ENCODE measurements around the gene STK32C. TPM values are rescaled to one million over a fixed set of nuclear protein-coding genes. Genes with fewer than 3 reads are reported as not detected.

Gene STK32C
- total RNA-seq, 6 experiments from 2014 or later: 1.6 to 3.5 (median 2.1) TPM

GRCh38 chr10:132201111-132201969 is 106.4 kb downstream of the STK32C start:
- Histone ChIP-seq H3K27ac (no peak overlapping the region), H3K4me1 (no peaks in the 10 kb centered on the region), H3K4me3 (no peak overlapping the region), H3K27me3 (no peaks in the 10 kb centered on the region), H3K36me3 (no peaks in the 10 kb centered on the region), H3K9me3 (no peaks in the 10 kb centered on the region)
- 59% methylated on average over 4 of the region's 35 CpGs for WGBS (ENCODE audit: insufficient coverage, low coverage, low lambda C conversion rate, missing lambda C conversion rate)
- ATAC-seq (no peak), DNase-seq (peak in 2 of 3 donors; percentile 12 to 48)
- intact Hi-C loops (cut with DNase I): no loop called here
- TF ChIP-seq POLR2A (IDR thresholded peaks at IDR 0.05): no peak
- TF ChIP-seq CTCF (IDR thresholded peaks at IDR 0.05): no peak

- DNase-seq (peak in 2 of 3 donors; percentile 15 to 47), ATAC-seq (no peak)
- intact Hi-C loops (cut with DNase I): no loop called here
- Histone ChIP-seq H3K27ac (no peak overlapping the region), H3K9me3 (no peaks in the 10 kb centered on the region), H3K36me3 (no peaks in the 10 kb centered on the region), H3K4me3 (no peak overlapping the region), H3K4me1 (no peaks in the 10 kb centered on the region), H3K27me3 (no peaks in the 10 kb centered on the region)
- 86% methylated on average over 8 of the region's 35 CpGs for WGBS (ENCODE audit: insufficient coverage, low coverage, low lambda C conversion rate, missing lambda C conversion rate)
- no peak for TF ChIP-seq CTCF (IDR thresholded peaks at IDR 0.05)
- no peak for TF ChIP-seq POLR2A (IDR thresholded peaks at IDR 0.05)
These were observed 107.2 kb downstream of the STK32C start for GRCh38 chr10:132200344-132201110.

DNA sequence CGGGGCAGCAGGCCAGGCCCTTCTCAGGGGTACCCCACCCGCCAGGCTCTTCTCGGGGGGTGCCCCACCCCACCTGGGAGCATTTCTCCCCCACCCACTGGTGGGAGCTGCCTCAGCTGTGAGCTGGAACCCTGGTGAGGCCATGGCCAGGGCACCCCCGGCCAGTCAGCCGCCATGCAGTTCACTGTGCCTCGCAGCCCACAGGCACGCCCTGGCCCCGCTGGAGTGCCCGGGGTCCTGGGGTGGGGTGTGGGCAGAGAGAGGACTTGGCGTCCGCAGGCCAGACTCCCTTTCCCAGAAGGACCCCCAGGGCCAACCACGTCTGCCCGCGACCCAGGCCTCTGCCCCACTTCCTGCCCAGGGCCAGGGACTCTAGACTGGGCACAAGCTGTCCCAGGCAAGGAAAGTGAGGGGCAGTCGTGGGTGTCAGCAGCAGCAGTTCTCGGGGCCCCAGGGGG is 107.9 kb downstream of the STK32C start:
- Histone ChIP-seq H3K27me3 (no peaks in the 10 kb centered on the region), H3K36me3 (no peaks in the 10 kb centered on the region), H3K9me3 (no peaks in the 10 kb centered on the region), H3K4me3 (no peak overlapping the region), H3K27ac (no peak overlapping the region), H3K4me1 (no peaks in the 10 kb centered on the region)
- TF ChIP-seq CTCF (IDR thresholded peaks at IDR 0.05) (no peak), POLR2A (IDR thresholded peaks at IDR 0.05) (no peak)
- intact Hi-C loops (cut with DNase I): no loop called here
- no CpG with 5 or more reads among the region's 16 CpGs for WGBS (ENCODE audit: insufficient coverage, low coverage, low lambda C conversion rate, missing lambda C conversion rate)
- DNase-seq (peak in 2 of 3 donors; percentile 14 to 46), ATAC-seq (no peak)

DNA sequence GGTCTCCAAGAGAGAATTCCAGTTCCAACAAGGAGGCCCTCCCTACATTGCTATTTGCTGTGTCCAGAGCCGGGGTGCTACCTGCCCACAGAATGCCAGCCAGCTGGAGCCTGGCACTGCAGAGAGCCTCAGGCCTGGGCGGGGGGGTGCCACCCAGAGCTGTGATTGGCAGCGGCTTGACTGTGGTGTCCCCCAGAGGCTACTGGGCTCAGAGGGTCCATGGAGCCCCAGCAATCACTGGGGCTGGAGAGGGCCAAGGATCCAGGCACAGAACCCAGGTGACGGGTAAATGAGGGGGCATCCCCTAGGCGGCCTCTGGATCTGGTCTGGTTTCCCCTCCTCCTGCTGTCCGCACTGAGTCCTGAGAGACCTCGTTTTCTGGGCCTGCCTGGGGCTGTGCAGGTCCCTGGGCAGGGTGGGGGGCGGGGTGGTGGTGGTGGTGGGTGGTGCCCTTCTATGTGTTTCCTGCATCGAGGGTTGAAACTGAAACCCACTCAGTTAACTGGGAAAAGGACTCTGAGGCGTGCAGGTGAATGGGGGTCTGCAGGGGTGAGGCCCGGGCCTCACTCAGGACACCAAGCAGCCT is 108.4 kb downstream of the STK32C start:
- no peak overlapping the region for H3K4me3 ChIP-seq
- H3K27ac ChIP-seq: no peak overlapping the region
- ATAC-seq (no peak), DNase-seq (peak in 1 of 3 donors; percentile 37)
- H3K4me1 ChIP-seq: no peaks in the 10 kb centered on the region
- WGBS (ENCODE audit: insufficient coverage, low coverage, low lambda C conversion rate, missing lambda C conversion rate): 31% methylated on average over 2 of the region's 11 CpGs
- H3K36me3 ChIP-seq: no peaks in the 10 kb centered on the region
- no peaks in the 10 kb centered on the region for H3K9me3 ChIP-seq
- no peaks in the 10 kb centered on the region for H3K27me3 ChIP-seq
- intact Hi-C loops (cut with DNase I): no loop called here
- no peak for TF ChIP-seq POLR2A (IDR thresholded peaks at IDR 0.05)
- TF ChIP-seq CTCF (IDR thresholded peaks at IDR 0.05): no peak

All from right lobe of liver (tissue), 6 donors.